Measurements from ENCODE around the gene ALCAM. TPM values are rescaled to one million over a fixed set of nuclear protein-coding genes. Genes with fewer than 3 reads are reported as not detected.

The ALCAM gene
- total RNA-seq = 126 and 132 TPM in 2 replicates

DNA sequence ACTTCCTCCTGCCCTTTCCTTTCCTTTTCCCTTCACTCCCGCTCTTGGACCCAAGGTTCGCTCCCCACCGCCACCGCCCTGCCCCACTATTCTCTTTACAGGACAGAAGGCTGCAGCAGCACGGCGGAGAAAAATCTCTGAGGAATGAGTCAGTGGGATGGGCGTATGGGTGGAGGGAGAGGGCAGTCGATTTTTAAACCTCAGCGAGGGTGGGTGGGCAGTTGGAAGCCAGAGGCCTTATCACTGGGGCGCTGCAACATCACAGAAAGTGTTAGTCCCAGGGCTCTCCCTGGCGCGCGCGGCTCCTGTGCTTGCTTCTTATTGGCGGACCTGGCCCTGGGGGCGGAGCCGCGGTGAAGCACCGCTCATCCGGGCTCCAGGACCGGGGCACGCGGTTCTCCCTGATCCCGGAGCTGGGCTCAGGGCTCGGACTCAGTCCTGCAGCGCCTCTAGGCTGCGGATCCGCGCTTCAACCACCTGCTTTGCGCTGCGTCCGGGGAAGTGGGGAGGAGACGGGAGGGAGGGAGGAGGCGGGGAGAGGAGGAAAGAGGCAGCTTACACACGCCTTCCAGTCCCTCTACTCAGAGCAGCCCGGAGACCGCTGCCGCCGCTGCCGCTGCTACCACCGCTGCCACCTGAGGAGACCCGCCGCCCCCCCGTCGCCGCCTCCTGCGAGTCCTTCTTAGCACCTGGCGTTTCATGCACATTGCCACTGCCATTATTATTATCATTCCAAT is at the start of gene ALCAM:
Gene ALCAM (plus strand): TSS at position 584 of the 737 bp plus-strand sequence.

Measured in mammary microvascular endothelial cell (primary cell).